AML-193 (cell line): ENCODE data around the gene ATPAF1.

Experiments
- DNase-seq, 2 experiments: peaks; one replicate each; lab custom pipeline; 2025; lab: John Stamatoyannopoulos, UW

Gene ATPAF1

DNA sequence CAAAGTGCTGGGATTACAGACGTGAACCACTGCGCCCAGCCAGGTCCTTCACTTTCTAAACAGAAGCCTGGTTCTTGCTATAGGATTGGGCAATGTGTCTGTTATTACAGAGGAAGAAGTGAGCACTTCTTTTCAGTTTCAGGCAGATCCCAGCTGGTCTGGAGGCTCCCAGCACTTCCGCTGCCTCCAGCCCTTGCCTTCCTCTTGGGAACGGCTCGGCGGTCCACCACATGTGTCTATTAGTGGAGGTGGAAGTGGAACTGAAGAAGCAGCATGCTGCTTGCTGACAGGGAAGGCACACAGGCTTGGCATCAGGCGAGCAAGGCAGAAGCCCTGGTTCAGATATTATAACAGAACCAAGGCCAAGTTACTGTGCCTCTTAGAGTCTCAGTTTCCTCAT is 81.1 kb downstream of the ATPAF1 start:
- peak in 1 of 2 experiments; percentile 4 for DNase-seq

DNA sequence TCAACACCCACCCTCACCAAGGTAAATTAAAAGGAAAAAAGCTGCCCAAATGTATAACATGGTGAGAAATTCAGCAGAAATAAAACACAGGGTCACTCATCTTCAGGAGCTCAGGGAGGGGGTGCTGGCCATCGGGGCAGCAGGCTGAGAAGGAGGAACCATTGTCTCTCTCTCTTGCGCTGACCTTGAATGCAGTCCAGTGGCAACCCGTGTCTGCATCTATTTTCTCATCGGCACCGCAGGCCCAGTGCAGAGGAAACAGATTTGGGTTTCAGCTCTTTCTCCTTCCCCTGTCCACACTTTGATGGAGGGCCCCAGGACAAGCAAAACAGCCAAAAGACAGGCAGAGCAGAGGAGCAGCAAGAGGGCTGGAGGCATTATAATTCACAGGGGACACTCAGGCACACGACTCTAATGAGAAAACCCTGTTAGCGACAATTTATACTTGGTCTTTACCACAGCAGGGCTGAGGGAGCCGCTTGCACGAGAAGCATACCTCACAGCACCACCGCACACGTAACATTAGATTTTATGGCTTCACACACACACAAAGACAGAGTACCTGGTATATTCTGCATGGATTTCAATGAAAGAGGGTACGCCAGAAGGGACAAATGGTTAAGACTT is 82.7 kb downstream of the ATPAF1 start:
- DNase-seq: no peak

DNA sequence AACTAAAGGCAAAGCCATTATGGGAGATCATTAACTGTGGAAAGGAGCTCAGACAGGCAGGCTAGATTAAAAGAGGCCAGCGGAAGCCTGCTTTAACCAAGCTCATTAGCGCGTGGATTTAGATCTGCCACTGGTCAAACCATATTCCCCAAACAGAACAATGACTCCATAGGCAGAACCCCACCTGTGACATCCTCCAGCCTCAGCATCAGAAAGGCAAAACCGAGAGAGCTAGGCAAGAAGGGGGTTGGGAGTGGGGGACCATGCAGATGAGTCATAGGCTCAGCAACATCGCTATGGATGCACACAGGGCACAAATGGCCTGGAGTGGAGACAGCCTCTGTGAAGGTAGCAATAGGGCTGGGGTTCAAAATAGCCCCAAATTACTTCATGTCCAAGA is 84.7 kb downstream of the ATPAF1 start:
- DNase-seq: no peak

DNA sequence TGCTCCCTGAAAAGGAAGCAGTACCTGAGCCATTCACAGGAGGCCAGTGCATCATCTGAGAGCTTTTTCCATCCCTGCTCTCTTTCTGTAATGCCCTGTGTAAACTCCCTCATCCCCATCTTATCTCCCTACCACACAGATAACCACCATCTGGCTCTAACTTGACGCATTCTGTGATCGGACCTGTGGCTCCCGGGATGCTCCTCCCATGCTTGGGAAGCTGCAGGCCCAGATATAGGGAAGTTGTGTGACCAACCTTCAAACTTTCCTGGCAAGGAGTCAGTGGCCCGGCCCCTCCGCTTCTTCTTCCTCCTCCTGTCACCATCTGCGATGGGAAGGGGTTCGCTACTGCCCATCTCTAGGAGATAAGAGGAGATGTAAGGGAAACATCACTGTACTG is 85.2 kb downstream of the ATPAF1 start:
- no peak for DNase-seq
